Testis (tissue), 3 donors: ENCODE measurements around the gene SCIN. TPM values are rescaled to one million over a fixed set of nuclear protein-coding genes. Genes with fewer than 3 reads are reported as not detected.
"Not testable (repeated sequence)": the region's sequence is repeated elsewhere in the genome, so short reads cannot be mapped to it uniquely, and the experiment has no call there.

ENCODE experiments used
- DNase-seq: peaks from one replicate; pipeline ENCODE4 v3.0.0-alpha.2; 2019
- H3K27ac ChIP-seq, 2 donors: fragments of 200-600 bp; sonication (generic); one replicate each; pipeline ENCODE4 v1.5.1; 2019
- H3K27me3 ChIP-seq: fragments of 200-600 bp; sonication (generic); one replicate; pipeline ENCODE4 v1.5.1; 2019
- H3K36me3 ChIP-seq: fragments of 200-600 bp; sonication (generic); one replicate; pipeline ENCODE4 v1.5.1; 2017; ENCODE audit warnings: low read depth; ENCODE audit errors: missing control alignments
- H3K4me1 ChIP-seq: fragments of 200-600 bp; sonication (generic); one replicate; pipeline ENCODE4 v1.5.1; 2019
- H3K4me3 ChIP-seq, 2 donors: fragments of 200-600 bp; sonication (generic); one replicate each; pipeline ENCODE4 v1.5.1; 2017 to 2019
- H3K9me3 ChIP-seq: fragments of 200-600 bp; sonication (generic); one replicate; pipeline ENCODE4 v1.5.1; 2017
- CTCF ChIP-seq, 3 experiments: fragments of 450-650 bp in 2 of 3; fragments of 200-600 bp in 1 of 3; sonication (generic) in 1 of 3; IDR thresholded peaks; one replicate each; pipeline ENCODE4 v1.5.1; 2016 to 2019; ENCODE audit warnings: antibody characterized with exemption in 3 of 3, mild to moderate bottlenecking in 2 of 3, moderate library complexity in 1 of 3
- POLR2A ChIP-seq: fragments of 450-650 bp; IDR thresholded peaks from one replicate; pipeline ENCODE4 v1.6.1; 2017; ENCODE audit warnings: antibody characterized with exemption, mild to moderate bottlenecking, moderate library complexity
- WGBS, 2 donors: methylation state at CpG; one replicate each; pipeline ENCODE4 v1.1.5; 2018; 5-methylcytosine and 5-hydroxymethylcytosine counted together
- intact Hi-C: fragments of 100-400 bp; cut with DNase I; formaldehyde crosslinking; loops from one replicate; pipeline ENCODE4 v1.15.1; 2023; ENCODE audit warnings: low total_unique reads
- polyA plus RNA-seq: library from polyadenylated mRNA; stranded (reverse); fragments of 350-450 nt; fragmentation: Illumina TruSeq; extraction: RNeasy Lipid Tissue Mini Kit (QIAGEN cat#74804); gene quantifications from one replicate; pipeline ENCODE4 v1.2.3, GENCODE V29; 2014; ENCODE audit warnings: low read depth, low replicate concordance; ENCODE audit not compliant: insufficient read depth
- total RNA-seq, 2 donors: library from RNA; depleted of rRNA; stranded (reverse); fragments of >200 nt; gene quantifications; one replicate each; pipeline ENCODE4 v1.2.3, GENCODE V29; 2016

SCIN gene
- total and polyA plus RNA-seq, 3 donors from 2014 or later = 4.7 to 21.9 (median 11.4) TPM

- H3K4me3 ChIP-seq = peak overlapping the region; percentile 97 to 98
- 5 to 6% methylated on average over 11 to 12 of the region's 12 CpGs for WGBS, 2 donors
- H3K36me3 ChIP-seq = no peaks in the 10 kb centered on the region
- TF ChIP-seq CTCF (IDR thresholded peaks at IDR 0.05) (no peak), POLR2A (peak; percentile 22)
- H3K4me1 ChIP-seq = peaks cover 5% of the 10 kb centered on the region
- intact Hi-C loops = no loop called here
- H3K9me3 ChIP-seq = no peaks in the 10 kb centered on the region
- no peak for DNase-seq
- H3K27me3 ChIP-seq = no peaks in the 10 kb centered on the region
- H3K27ac ChIP-seq = peak overlapping the region; percentile 5 to 89
Observed at GRCh38 chr7:12687718-12688171, 117.2 kb downstream of the SCIN start.

GRCh38 chr7:12688485-12689170 lies 118.1 kb downstream of the SCIN start:
- intact Hi-C loops, H3K27me3 ChIP-seq, H3K4me1 ChIP-seq, H3K4me3 ChIP-seq, H3K9me3 ChIP-seq, DNase-seq, H3K36me3 ChIP-seq: not testable (repeated sequence)
- WGBS, 2 donors = 66 to 72% methylated on average over 3 of the region's 3 CpGs
- peak overlapping the region in 1 of 2 donors; percentile 11 for H3K27ac ChIP-seq

- TF ChIP-seq CTCF (IDR thresholded peaks at IDR 0.05) = no peak
- no peak for TF ChIP-seq POLR2A
- intact Hi-C loops = no loop called here
- H3K4me3 ChIP-seq = no peak overlapping the region
- peak overlapping the region in 1 of 2 donors; percentile 11 for H3K27ac ChIP-seq
- no peaks in the 10 kb centered on the region for H3K9me3 ChIP-seq
- no peaks in the 10 kb centered on the region for H3K36me3 ChIP-seq
- H3K27me3 ChIP-seq = no peaks in the 10 kb centered on the region
- no peak for DNase-seq
- H3K4me1 ChIP-seq = peaks cover 5% of the 10 kb centered on the region
- WGBS, 2 donors = 43 to 66% methylated on average over 2 of the region's 2 CpGs
Observed at GRCh38 chr7:12689451-12689850, 118.9 kb downstream of the SCIN start.

GRCh38 chr7:12690041-12690878 lies 119.7 kb downstream of the SCIN start:
- TF ChIP-seq CTCF (IDR thresholded peaks at IDR 0.05) (no peak), POLR2A (no peak)
- Histone ChIP-seq H3K27me3 (no peaks in the 10 kb centered on the region), H3K4me1 (peaks cover 5% of the 10 kb centered on the region), H3K27ac (no peak overlapping the region), H3K9me3 (no peaks in the 10 kb centered on the region), H3K36me3 (no peaks in the 10 kb centered on the region), H3K4me3 (no peak overlapping the region)
- no peak for DNase-seq
- intact Hi-C loops = no loop called here
- 86 to 90% methylated on average over 1 of the region's 1 CpG for WGBS, 2 donors

- DNase-seq, H3K9me3 ChIP-seq, H3K27ac ChIP-seq, H3K27me3 ChIP-seq, H3K4me3 ChIP-seq, H3K36me3 ChIP-seq, intact Hi-C loops, H3K4me1 ChIP-seq: not testable (repeated sequence)
- WGBS, 2 donors = 93 to 100% methylated on average over 3 of the region's 3 CpGs
Observed at GRCh38 chr7:12691388-12691787, 120.9 kb downstream of the SCIN start.
